NCI-H1694 (cell line): Measurements from ENCODE around the gene ZNF692.

Source experiments
- DNase-seq: peaks from one replicate; lab custom pipeline; 2025; lab: John Stamatoyannopoulos, UW

ZNF692 gene

GRCh38 chr1:248873993-248874533, 15.2 kb upstream of the ZNF692 start:
- peak; percentile 98 for DNase-seq

GRCh38 chr1:248873409-248873992, 14.6 kb upstream of the ZNF692 start:
- peak; percentile 98 for DNase-seq

GRCh38 chr1:248872752-248873408, 14.0 kb upstream of the ZNF692 start:
- peak; percentile 66 for DNase-seq

- DNase-seq: no peak
Observed at GRCh38 chr1:248871837-248872401, 13.0 kb upstream of the ZNF692 start.

- DNase-seq: peak; percentile 88
Observed at GRCh38 chr1:248862998-248863881, 4.4 kb upstream of the ZNF692 start.

GRCh38 chr1:248862695-248862997, 3.8 kb upstream of the ZNF692 start:
- DNase-seq: no peak

GRCh38 chr1:248861616-248862015, 2.7 kb upstream of the ZNF692 start:
- DNase-seq: no peak

- no peak for DNase-seq
Observed at GRCh38 chr1:248860007-248860406, 1.1 kb upstream of the ZNF692 start.

- no peak for DNase-seq
Observed at GRCh38 chr1:248858096-248858890, 592 bp downstream of the ZNF692 start.

- no peak for DNase-seq
Observed at GRCh38 chr1:248857749-248858095, 1.2 kb downstream of the ZNF692 start.

- DNase-seq: no peak
Observed at GRCh38 chr1:248857201-248857600, 1.7 kb downstream of the ZNF692 start.

- no peak for DNase-seq
Observed at GRCh38 chr1:248856176-248856575, 2.7 kb downstream of the ZNF692 start.

GRCh38 chr1:248855580-248855979, 3.3 kb downstream of the ZNF692 start:
- DNase-seq: no peak

GRCh38 chr1:248853663-248854375, 5.1 kb downstream of the ZNF692 start:
- no peak for DNase-seq

GRCh38 chr1:248852481-248853405, 6.1 kb downstream of the ZNF692 start:
- no peak for DNase-seq

GRCh38 chr1:248851390-248851789, 7.5 kb downstream of the ZNF692 start:
- DNase-seq: no peak

GRCh38 chr1:248850536-248851251, 8.2 kb downstream of the ZNF692 start:
- DNase-seq: no peak

GRCh38 chr1:248850124-248850523, 8.8 kb downstream of the ZNF692 start:
- no peak for DNase-seq

- no peak for DNase-seq
Observed at GRCh38 chr1:248849637-248850036, 9.2 kb downstream of the ZNF692 start.
